HL-60 (cell line): ENCODE results near the gene SLC1A1.
A peak's percentile ranks its signal among the peaks of the same experiment; 100 is the strongest.

Experiments
- DNase-seq, 2 experiments: peaks; one replicate each; pipeline ENCODE4 v3.0.0-alpha.2; 2010 to 2020; ENCODE audit warnings: low read depth in 1 of 2, low spot score in 1 of 2
- H3K27ac ChIP-seq: fragments of 250-450 bp; sonication (Bioruptor Pico); replicated peaks from 2 replicates; pipeline ENCODE4 v1.5.1; 2020; ENCODE audit warnings: mild to moderate bottlenecking, moderate library complexity
- H3K27me3 ChIP-seq: fragments of 250-450 bp; sonication (Bioruptor Pico); 2 replicates; pipeline ENCODE4 v1.5.1; 2021; ENCODE audit warnings: mild to moderate bottlenecking, moderate library complexity; ENCODE audit not compliant: insufficient read depth, poor library complexity, severe bottlenecking
- H3K4me3 ChIP-seq: replicated peaks from 2 replicates; pipeline ENCODE4 v1.5.1; 2011; ENCODE audit warnings: mild to moderate bottlenecking, control low read depth, low read length; ENCODE audit not compliant: insufficient read depth
- CTCF ChIP-seq: IDR thresholded peaks from one replicate; pipeline ENCODE4 v1.5.1; 2011; ENCODE audit warnings: low read length, control low read depth, inconsistent platforms; ENCODE audit not compliant: insufficient read depth
- GABPA ChIP-seq: IDR thresholded peaks from 2 replicates; pipeline ENCODE4 v1.6.1; 2012; ENCODE audit warnings: low read depth
- POLR2AphosphoS5 ChIP-seq: IDR thresholded peaks from 2 replicates; pipeline ENCODE4 v1.6.1; 2012; ENCODE audit warnings: low read depth
- SPI1 ChIP-seq: IDR thresholded peaks from 2 replicates; pipeline ENCODE4 v1.6.1; 2012; ENCODE audit warnings: low read depth, mild to moderate bottlenecking, borderline replicate concordance
- TF ChIP-seq, protein P1 (sequence below): IDR thresholded peaks from 2 replicates; pipeline ENCODE4 v1.6.1; 2012; ENCODE audit warnings: low read depth; ENCODE audit not compliant: insufficient replicate concordance

The SLC1A1 gene

DNA sequence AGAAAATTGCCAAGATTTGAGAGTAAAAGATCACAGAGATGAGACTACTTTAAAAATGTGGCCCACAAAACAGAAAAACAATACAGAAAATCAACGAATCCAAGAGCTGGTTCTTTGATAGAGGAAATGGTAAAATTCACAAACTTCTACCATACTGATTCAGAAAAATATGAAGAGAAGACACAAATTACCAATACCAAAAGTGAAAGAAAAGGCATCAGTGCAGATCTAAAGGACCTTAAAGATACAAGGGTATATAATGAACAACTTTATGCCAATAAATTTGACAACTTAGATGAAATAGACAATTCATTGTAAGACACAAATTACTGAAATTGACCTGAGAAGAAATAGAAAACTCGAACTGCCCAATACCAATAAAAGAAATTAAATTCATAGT, 24.4 kb upstream of the SLC1A1 start:
- Histone ChIP-seq H3K27ac (no peak overlapping the region), H3K4me3 (no peak overlapping the region), H3K27me3 (no peaks in the 10 kb centered on the region)
- TF ChIP-seq GABPA: no peak
- TF ChIP-seq, protein P1, sequence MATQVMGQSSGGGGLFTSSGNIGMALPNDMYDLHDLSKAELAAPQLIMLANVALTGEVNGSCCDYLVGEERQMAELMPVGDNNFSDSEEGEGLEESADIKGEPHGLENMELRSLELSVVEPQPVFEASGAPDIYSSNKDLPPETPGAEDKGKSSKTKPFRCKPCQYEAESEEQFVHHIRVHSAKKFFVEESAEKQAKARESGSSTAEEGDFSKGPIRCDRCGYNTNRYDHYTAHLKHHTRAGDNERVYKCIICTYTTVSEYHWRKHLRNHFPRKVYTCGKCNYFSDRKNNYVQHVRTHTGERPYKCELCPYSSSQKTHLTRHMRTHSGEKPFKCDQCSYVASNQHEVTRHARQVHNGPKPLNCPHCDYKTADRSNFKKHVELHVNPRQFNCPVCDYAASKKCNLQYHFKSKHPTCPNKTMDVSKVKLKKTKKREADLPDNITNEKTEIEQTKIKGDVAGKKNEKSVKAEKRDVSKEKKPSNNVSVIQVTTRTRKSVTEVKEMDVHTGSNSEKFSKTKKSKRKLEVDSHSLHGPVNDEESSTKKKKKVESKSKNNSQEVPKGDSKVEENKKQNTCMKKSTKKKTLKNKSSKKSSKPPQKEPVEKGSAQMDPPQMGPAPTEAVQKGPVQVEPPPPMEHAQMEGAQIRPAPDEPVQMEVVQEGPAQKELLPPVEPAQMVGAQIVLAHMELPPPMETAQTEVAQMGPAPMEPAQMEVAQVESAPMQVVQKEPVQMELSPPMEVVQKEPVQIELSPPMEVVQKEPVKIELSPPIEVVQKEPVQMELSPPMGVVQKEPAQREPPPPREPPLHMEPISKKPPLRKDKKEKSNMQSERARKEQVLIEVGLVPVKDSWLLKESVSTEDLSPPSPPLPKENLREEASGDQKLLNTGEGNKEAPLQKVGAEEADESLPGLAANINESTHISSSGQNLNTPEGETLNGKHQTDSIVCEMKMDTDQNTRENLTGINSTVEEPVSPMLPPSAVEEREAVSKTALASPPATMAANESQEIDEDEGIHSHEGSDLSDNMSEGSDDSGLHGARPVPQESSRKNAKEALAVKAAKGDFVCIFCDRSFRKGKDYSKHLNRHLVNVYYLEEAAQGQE: no peak
- no peak for TF ChIP-seq SPI1
- no peak for TF ChIP-seq CTCF
- no peak for TF ChIP-seq POLR2AphosphoS5
- DNase-seq: no peak

DNA sequence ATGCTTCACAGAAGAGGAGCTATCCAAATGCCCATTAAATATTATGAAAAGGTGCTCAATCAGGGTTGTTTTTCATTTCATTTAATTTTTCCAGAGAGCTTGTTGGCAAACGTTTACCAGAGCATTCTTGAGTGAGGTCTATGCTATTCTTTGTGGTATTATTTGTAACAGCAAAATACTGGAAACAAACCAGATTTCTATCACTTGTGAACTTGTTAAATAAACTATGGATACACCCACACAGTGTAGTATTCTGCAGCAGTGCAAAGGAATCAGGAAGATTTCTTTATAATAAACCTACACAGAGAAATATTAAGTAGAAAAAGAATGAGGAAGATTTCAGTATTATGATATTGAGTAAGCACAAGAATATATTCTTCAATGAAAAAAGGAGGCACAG, 15.0 kb upstream of the SLC1A1 start:
- TF ChIP-seq SPI1: no peak
- DNase-seq: no peak
- H3K4me3 ChIP-seq: no peak overlapping the region
- H3K27ac ChIP-seq: no peak overlapping the region
- H3K27me3 ChIP-seq: no peaks in the 10 kb centered on the region

- no peak for DNase-seq
- Histone ChIP-seq H3K4me3 (no peak overlapping the region), H3K27ac (no peak overlapping the region), H3K27me3 (peaks cover 21% of the 10 kb centered on the region)
- TF ChIP-seq SPI1: peak; percentile 39; the same call in 1 of the 2 replicates
- TF ChIP-seq, protein P1: no peak
Observed at GRCh38 chr9:4486176-4486575, 4.1 kb upstream of the SLC1A1 start.

DNA sequence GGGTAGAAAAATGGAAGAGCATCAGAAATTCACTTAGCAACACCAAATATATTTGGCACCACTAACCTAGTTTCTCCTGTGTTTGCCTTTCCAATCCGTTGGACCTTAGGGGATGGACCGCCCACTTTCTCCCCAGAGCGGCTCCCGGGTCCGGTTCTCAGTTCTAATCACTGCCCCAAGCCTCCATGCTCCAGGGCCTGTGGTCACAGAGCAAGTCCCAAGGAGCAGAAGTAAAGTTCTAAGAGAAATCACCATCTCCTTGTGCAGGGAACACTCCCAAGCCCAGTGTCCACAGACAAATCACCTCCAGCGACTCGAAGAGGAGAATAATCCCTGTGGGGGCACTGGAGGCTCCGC, 728 bp upstream of the SLC1A1 start:
- no peak overlapping the region for H3K27ac ChIP-seq
- peaks cover 40% of the 10 kb centered on the region for H3K27me3 ChIP-seq
- DNase-seq: no peak
- H3K4me3 ChIP-seq: no peak overlapping the region
- no peak for TF ChIP-seq SPI1
- no peak for TF ChIP-seq GABPA
- TF ChIP-seq POLR2AphosphoS5: no peak
- TF ChIP-seq, protein P1: no peak
